T-helper 1 cell treated with Interleukin-12 subunit alpha and Interleukin-12 subunit beta and Interleukin-4 antibody, amounts not matched to agents 30 ng/mL and 1 ng/mL, for 36 hours (primary cell): ENCODE data around the gene CD7. TPM values are rescaled to one million over a fixed set of nuclear protein-coding genes. Genes with fewer than 3 reads are reported as not detected.

Experiments used
- intact Hi-C: fragments of 100-400 bp; cut with micrococcal nuclease; formaldehyde crosslinking; loops from one replicate; pipeline ENCODE4 v1.15.1; 2024
- total RNA-seq: library from RNA; stranded (reverse); gene quantifications from 2 replicates; pipeline ENCODE4 v1.2.3, GENCODE V29; 2022

The CD7 gene
- total RNA-seq, 1 donor from 2014 or later: 405 TPM

DNA sequence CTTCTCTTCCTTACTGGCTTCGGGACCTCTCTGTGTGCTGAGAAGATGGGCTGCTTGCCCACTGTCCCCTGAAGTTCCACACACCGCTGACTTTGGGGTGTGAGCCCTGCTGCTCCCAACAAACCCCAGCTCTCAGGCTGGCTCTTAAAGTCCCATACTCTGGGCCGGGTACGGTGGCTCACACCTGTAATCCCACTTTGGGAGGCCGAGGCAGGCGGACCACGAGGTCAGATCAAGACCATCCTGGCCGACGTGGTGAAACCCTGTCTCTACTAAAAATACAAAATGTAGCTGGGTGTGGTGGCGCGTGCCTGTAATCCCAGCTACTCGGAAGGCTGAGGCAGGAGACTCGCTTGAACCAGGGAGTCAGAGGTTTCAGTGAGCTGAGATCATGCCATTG, 17.2 kb downstream of the CD7 start:
- intact Hi-C loops: no loop called here

DNA sequence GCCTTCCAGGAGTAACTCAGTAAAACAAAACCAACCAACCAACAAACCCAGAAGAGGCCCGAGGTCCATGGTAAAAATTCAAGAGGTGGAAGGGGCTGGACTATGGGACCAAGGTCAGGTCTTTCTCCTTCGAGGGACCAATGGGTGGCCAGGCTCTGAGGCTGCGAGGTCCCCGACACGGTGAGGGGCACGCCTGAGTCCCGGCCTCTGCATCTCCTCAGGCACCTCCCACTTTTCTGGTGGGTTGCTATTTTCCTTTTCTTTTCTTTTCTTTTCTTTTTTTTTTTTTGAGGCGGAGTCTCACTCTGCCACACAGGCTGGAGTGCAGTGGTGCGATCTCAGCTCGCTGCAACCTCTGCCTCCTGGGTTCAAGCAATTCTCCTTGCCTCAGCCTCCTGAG, 18.0 kb downstream of the CD7 start:
- intact Hi-C loops: loop anchor here (10.0 kb wide), 1 partner anchor 785 kb away; the partner anchor contains the start of gene ACTG1

GRCh38 chr17:82298538-82299421, 18.6 kb downstream of the CD7 start:
- intact Hi-C loops: loop anchor here (1.0 to 10.0 kb wide), 3 partner anchors 19 to 784 kb away; partner anchors contain the start of genes ACTG1 and CD7

- intact Hi-C loops: loop anchor here (1.0 to 10.0 kb wide), 7 partner anchors 19 to 783 kb away; partner anchors contain the start of genes ACTG1, CD7, CSNK1D and NARF
Observed at GRCh38 chr17:82297714-82298537, 19.5 kb downstream of the CD7 start.

DNA sequence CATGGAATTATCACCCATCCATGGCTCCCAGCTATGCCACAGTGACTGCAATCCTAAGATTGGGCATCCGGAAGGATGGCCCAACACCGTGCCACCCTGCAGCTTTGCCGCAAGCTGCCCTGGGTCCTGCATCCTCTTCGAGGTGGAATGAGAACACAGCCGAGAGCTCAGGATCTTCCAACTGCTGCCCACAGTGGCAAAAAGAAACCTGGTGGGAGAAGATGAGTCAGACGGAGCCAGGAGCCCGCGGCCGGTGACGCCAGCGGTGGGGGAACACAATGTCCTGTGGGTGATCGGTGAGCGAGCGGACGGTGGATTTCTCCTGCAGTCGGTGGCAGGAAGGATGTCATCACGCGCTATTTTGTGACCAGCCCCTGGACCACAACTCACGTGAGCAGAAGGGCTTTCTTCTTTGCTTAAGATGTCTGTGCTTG, 20.1 kb downstream of the CD7 start:
- intact Hi-C loops: loop anchor here (1.0 to 10.0 kb wide), 5 partner anchors 24 to 782 kb away; partner anchors contain the start of genes ACTG1, CSNK1D and NARF

GRCh38 chr17:82296511-82297279, 20.7 kb downstream of the CD7 start:
- intact Hi-C loops: loop anchor here (1.0 to 10.0 kb wide), 5 partner anchors 23 to 782 kb away; partner anchors contain the start of genes ACTG1, CSNK1D and NARF

- intact Hi-C loops: loop anchor here (10.0 kb wide), 1 partner anchor 781 kb away; the partner anchor contains the start of gene ACTG1
Observed at GRCh38 chr17:82295472-82295814, 22.0 kb downstream of the CD7 start.

- intact Hi-C loops: loop anchor here (5.0 to 10.0 kb wide), 2 partner anchors 458 to 779 kb away; partner anchors contain the start of genes ACTG1 and TBCD
Observed at GRCh38 chr17:82294064-82294773, 23.2 kb downstream of the CD7 start.

GRCh38 chr17:82292251-82293154, 24.9 kb downstream of the CD7 start:
- intact Hi-C loops: loop anchor here (1.0 to 10.0 kb wide), 5 partner anchors 19 to 778 kb away; partner anchors contain the start of genes ACTG1, CSNK1D, HEXD and OGFOD3

- intact Hi-C loops: loop anchor here (1.0 to 10.0 kb wide), 5 partner anchors 18 to 777 kb away; partner anchors contain the start of genes ACTG1, CSNK1D, HEXD and OGFOD3
Observed at GRCh38 chr17:82291582-82292250, 25.7 kb downstream of the CD7 start.

DNA sequence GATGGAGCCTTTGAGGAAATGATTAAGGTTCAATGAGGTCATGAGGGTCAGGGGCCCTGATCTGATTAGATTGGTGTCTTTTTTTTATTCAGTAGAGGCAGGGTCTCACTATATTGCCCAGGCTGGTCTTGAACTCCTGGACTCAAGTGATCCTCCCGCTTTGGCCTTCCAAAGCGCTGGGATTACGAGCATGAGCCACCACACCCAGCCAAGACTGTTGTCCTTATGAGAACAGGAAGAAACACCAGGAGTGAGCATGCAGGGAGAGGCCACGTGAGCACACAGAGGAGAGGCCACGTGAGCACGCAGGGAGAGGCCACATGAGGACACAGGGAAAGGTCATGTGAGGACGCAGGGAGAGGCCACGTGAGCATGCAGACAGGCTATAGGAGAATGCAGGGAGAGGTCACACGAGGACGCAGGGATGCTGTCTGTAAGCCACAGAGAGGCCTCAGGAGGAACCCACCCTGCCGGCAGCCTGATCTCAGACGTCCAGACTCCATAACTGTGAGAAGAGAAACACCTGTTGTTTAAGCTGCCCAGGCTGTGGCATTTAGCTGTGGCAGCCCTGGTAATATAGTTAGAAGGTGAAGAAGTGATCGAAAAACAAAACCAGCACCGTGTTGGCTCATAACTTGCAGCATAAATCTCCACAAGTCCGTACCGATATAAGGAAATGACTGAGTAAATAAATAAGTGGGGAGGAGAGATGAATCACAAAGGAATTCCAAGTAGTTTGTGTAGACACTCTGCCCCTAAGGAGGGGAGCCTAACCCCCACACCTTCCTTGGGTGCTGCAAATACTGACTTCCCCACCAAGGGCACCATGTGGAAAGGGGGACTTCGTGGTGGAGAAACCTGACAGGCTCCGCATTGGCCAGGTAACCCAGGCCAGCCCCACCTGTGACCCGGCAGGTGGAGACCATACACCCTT, 29.3 kb downstream of the CD7 start:
- intact Hi-C loops: no loop called here

GRCh38 chr17:82287013-82287867, 30.2 kb downstream of the CD7 start:
- intact Hi-C loops: no loop called here

DNA sequence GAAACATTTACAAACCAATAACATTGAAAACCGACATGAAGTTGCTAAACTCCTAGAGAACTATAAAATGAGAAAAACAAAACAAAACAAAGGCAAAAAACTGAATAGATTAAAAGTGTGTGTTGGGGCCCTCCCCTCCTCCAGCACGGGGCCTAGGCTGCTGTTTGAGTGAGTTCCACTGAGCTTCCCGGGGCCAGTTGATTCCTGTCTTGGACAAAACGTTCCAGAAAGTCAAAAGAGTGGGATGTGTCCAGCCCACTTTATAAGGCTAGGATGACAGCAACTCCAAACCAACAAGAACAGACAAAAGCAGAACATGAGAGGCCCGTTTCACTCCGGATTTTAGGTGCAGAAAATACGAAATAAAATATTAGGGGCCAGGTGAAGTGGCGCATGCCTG, 32.3 kb downstream of the CD7 start:
- intact Hi-C loops: no loop called here

GRCh38 chr17:82283208-82283749, 34.1 kb downstream of the CD7 start:
- intact Hi-C loops: no loop called here

GRCh38 chr17:82282239-82283207, 34.9 kb downstream of the CD7 start:
- intact Hi-C loops: no loop called here
